Upper lobe of left lung (tissue), 4 donors: ENCODE measurements around the gene CNOT4.

Source experiments
- EP300 ChIP-seq, 4 donors: sonication (generic); formaldehyde crosslinking; IDR thresholded peaks; one replicate each; pipeline ENCODE4 v1.5.1; 2017; ENCODE audit warnings: antibody characterized with exemption in 4 of 4, control low read depth in 2 of 4
- POLR2A ChIP-seq, 4 donors: fragments of 450-650 bp; IDR thresholded peaks; one replicate each; pipeline ENCODE4 v1.5.1; 2016 to 2017; ENCODE audit warnings: antibody characterized with exemption in 4 of 4, mild to moderate bottlenecking in 2 of 4
- TF ChIP-seq, protein P1 (sequence below), 6 experiments: fragments of 450-650 bp in 4 of 6; fragments of 200-600 bp in 2 of 6; sonication (generic) in 2 of 6; IDR thresholded peaks; one replicate each; pipeline ENCODE4 v1.5.1; 2016 to 2019; ENCODE audit warnings: antibody characterized with exemption in 6 of 6

DNA sequence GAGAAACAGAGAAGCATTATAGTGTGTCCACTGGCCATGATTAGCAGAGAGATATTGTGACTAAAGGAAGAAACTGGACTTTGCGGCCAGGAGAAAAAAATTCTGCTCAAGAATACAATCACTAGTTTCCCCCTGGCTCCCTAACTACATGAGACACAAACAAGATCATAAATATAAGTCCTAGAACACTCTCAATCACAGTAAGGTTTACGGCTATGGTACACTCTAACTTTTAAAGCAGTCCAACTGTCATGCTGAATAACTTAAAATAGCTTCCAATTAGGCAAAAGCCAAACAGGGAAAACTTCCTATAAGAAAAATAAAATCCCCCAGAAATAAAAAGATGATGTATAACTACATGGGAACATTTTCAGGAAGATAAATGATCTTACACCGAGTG lies 144.2 kb downstream of the CNOT4 start:
- TF ChIP-seq, protein P1, sequence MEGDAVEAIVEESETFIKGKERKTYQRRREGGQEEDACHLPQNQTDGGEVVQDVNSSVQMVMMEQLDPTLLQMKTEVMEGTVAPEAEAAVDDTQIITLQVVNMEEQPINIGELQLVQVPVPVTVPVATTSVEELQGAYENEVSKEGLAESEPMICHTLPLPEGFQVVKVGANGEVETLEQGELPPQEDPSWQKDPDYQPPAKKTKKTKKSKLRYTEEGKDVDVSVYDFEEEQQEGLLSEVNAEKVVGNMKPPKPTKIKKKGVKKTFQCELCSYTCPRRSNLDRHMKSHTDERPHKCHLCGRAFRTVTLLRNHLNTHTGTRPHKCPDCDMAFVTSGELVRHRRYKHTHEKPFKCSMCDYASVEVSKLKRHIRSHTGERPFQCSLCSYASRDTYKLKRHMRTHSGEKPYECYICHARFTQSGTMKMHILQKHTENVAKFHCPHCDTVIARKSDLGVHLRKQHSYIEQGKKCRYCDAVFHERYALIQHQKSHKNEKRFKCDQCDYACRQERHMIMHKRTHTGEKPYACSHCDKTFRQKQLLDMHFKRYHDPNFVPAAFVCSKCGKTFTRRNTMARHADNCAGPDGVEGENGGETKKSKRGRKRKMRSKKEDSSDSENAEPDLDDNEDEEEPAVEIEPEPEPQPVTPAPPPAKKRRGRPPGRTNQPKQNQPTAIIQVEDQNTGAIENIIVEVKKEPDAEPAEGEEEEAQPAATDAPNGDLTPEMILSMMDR (IDR thresholded peaks at IDR 0.05): no peak
- TF ChIP-seq POLR2A (IDR thresholded peaks at IDR 0.05) (no peak), EP300 (IDR thresholded peaks at IDR 0.05) (no peak)
